Right lobe of liver (tissue), 6 donors: Measurements from ENCODE around the gene SUFU. TPM values are rescaled to one million over a fixed set of nuclear protein-coding genes. Genes with fewer than 3 reads are reported as not detected.

Source experiments
- ATAC-seq, 4 donors: fragments of 200-7000 bp; cut with Tn5 transposase; one replicate each; pipeline ENCODE4 v1.9.1; 2020; ENCODE audit warnings: mild to moderate bottlenecking in 4 of 4, moderate library complexity in 4 of 4
- DNase-seq, 3 donors: peaks; one replicate each; pipeline ENCODE4 v3.0.0-alpha.2; 2020
- H3K27ac ChIP-seq, 3 donors: fragments of 200-600 bp; one replicate each; pipeline ENCODE4 v1.8.0; 2022
- H3K27me3 ChIP-seq, 2 donors: fragments of 200-600 bp; one replicate each; pipeline ENCODE4 v1.8.0; 2022
- H3K36me3 ChIP-seq, 4 donors: fragments of 200-600 bp; sonication (generic) in 1 of 4; one replicate each; pipeline versions ENCODE4 v1.5.1 to v1.8.0; 2017 to 2022; ENCODE audit warnings: control low read depth in 1 of 4
- H3K4me1 ChIP-seq, 4 donors: fragments of 200-600 bp; sonication (generic) in 1 of 4; one replicate each; pipeline versions ENCODE4 v1.5.1 to v1.8.0; 2017 to 2022; ENCODE audit warnings: control low read depth in 1 of 4
- H3K4me3 ChIP-seq, 3 donors: fragments of 200-600 bp; one replicate each; pipeline ENCODE4 v1.8.0; 2022
- H3K9me3 ChIP-seq, 4 donors: fragments of 200-600 bp; sonication (generic) in 1 of 4; one replicate each; pipeline versions ENCODE4 v1.5.1 to v1.8.0; 2017 to 2022; ENCODE audit warnings: control low read depth in 1 of 4
- POLR2A ChIP-seq: fragments of 450-650 bp; IDR thresholded peaks from one replicate; pipeline ENCODE4 v1.6.1; 2017; ENCODE audit warnings: antibody characterized with exemption, mild to moderate bottlenecking
- WGBS: methylation state at CpG from one replicate; pipeline ENCODE4 v1.1.6; 2018; ENCODE audit warnings: low coverage, low lambda C conversion rate; ENCODE audit not compliant: insufficient coverage; ENCODE audit errors: missing lambda C conversion rate; 5-methylcytosine and 5-hydroxymethylcytosine counted together
- intact Hi-C, 2 donors: fragments of 100-400 bp; cut with DNase I; formaldehyde crosslinking; loops; one replicate each; pipeline versions ENCODE4 v1.11.2 to v1.14.1; 2022
- total RNA-seq, 6 experiments: library from RNA; depleted of rRNA in 2 of 6; stranded (reverse); fragments of >200 nt in 2 of 6; fragmentation: NEBNext Ultra II Directional in 3 of 6; extraction: Animal tissue kit (Norgen Biotek cat#: 25700) in 3 of 6; gene quantifications; one replicate each; pipeline versions ENCODE4 v1.1.0 to v1.2.4, GENCODE V29; 2016 to 2023
- TF ChIP-seq, protein P1 (sequence below), 4 donors: fragments of 200-600 bp in 3 of 4; fragments of 450-650 bp in 1 of 4; IDR thresholded peaks; one replicate each; pipeline versions ENCODE4 v1.5.1 to v1.8.0; 2016 to 2022; ENCODE audit warnings: antibody characterized with exemption in 4 of 4, mild to moderate bottlenecking in 2 of 4
- donor health status: DM: no; HTN: yes; CAD: no.
- donor health status: DM: no; HTN: no; CAD: no.
- donor health status: DM: no; HTN: no; CAD: no.
- donor health status: DM: no; HTN: yes; CAD: no.
- donor health status: DM: no; HTN: yes; CAD: no.

SUFU gene
- total RNA-seq, 6 experiments from 2014 or later = 4.2 to 6.2 (median 5.1) TPM

DNA sequence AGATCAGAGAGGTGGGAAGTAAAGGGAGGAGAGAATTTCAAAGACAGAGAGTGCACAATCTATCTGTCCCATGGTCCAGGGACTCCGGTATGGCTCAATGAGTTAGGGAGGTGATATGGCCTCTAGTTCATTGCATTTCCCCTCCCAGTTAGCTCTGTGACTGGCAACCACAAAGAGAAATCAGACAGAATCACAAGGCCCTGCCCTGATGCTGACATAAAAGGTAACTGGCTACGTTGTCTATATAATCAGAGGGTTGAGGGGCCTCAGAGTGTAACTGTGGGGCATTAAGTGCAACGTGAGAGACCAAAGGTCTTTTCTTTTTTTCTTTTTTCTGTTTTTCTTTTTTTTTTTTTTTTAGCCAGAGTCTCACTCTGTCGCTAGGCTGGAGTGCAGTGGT, 45.1 kb upstream of the SUFU start:
- no peaks in the 10 kb centered on the region for H3K36me3 ChIP-seq
- WGBS = 68% methylated on average over 2 of the region's 4 CpGs
- H3K4me3 ChIP-seq = no peak overlapping the region
- TF ChIP-seq, protein P1, sequence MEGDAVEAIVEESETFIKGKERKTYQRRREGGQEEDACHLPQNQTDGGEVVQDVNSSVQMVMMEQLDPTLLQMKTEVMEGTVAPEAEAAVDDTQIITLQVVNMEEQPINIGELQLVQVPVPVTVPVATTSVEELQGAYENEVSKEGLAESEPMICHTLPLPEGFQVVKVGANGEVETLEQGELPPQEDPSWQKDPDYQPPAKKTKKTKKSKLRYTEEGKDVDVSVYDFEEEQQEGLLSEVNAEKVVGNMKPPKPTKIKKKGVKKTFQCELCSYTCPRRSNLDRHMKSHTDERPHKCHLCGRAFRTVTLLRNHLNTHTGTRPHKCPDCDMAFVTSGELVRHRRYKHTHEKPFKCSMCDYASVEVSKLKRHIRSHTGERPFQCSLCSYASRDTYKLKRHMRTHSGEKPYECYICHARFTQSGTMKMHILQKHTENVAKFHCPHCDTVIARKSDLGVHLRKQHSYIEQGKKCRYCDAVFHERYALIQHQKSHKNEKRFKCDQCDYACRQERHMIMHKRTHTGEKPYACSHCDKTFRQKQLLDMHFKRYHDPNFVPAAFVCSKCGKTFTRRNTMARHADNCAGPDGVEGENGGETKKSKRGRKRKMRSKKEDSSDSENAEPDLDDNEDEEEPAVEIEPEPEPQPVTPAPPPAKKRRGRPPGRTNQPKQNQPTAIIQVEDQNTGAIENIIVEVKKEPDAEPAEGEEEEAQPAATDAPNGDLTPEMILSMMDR (IDR thresholded peaks at IDR 0.05) = no peak
- no peak for TF ChIP-seq POLR2A
- ATAC-seq (no peak), DNase-seq (no peak)
- H3K27ac ChIP-seq = no peak overlapping the region
- H3K4me1 ChIP-seq = peaks cover 0 to 14% (median 6%) of the 10 kb centered on the region in 4 donors
- no peaks in the 10 kb centered on the region for H3K9me3 ChIP-seq
- no peaks in the 10 kb centered on the region for H3K27me3 ChIP-seq
- intact Hi-C loops = no loop called here

DNA sequence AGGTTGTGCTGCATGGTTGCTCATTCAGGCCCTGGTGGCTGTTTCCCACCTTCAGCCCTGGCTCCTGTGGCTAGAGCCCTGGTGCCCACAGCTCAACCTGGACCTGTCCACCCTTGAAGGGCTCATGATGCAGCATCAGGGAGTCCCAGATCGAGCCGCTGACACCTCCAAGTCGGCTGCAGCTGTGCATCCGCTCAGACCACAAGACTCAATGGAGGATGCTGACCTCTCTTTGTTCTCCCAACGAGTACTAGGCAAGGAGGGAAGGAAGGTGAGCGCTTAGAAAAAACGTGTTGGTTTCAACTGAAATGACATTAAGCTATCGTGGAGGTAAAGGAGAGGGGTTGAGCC, 43.0 kb upstream of the SUFU start:
- H3K4me1 ChIP-seq = peaks cover 0 to 14% (median 6%) of the 10 kb centered on the region in 4 donors
- no peaks in the 10 kb centered on the region for H3K36me3 ChIP-seq
- peak overlapping the region; percentile 42 to 52 (median 49) for H3K4me3 ChIP-seq
- ATAC-seq = peak; percentile 3 to 13 (median 4)
- H3K9me3 ChIP-seq = no peaks in the 10 kb centered on the region
- no peaks in the 10 kb centered on the region for H3K27me3 ChIP-seq
- H3K27ac ChIP-seq = no peak overlapping the region
- no peak for DNase-seq
- intact Hi-C loops = no loop called here
- no peak for TF ChIP-seq POLR2A
- TF ChIP-seq, protein P1 (IDR thresholded peaks at IDR 0.05) = no peak
- WGBS = 14% methylated on average over 8 of the region's 8 CpGs

DNA sequence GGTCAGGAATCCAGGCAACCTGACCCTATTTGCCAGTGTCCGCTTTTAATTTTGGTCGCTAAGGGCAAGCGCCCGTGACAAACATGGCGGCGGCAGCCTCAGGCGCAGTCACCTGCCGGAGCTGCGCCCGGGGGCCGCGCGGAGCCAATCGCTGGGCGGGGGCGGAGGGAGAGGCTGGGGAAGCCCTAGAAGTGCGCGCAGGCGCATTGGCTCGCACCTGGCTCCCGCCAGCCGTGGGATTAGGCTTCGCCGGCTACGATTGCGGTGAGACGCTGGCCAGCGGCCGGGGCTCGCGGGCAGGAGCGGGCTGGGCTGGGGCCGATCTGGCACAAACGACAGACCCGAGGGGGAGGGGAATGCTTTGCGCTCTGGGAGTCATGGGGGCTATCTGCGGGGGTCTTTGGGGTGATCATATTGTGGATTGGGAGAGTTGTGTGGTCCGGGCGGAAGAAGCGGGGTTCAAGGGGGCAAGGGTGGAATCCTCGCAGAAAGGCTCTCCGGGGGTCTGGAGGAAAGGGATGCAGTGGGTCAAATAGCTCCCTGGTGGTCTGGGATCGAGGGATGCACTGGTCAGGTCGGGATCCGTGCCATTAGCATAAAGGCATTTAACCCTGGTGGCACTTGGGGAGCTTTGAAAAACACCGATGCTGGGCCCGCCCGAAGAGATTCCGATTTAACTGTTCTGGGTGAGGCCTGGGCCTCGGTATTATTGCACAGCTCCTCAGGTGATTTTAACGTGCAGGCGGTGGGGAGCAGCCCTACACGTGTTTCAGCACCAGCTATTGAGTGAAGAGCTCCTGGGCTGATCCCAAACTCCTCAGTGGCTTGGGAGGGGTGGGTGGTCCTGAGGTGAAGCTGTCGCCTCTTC, 42.4 kb upstream of the SUFU start:
- peaks cover 0 to 14% (median 6%) of the 10 kb centered on the region in 4 donors for H3K4me1 ChIP-seq
- H3K27me3 ChIP-seq = no peaks in the 10 kb centered on the region
- intact Hi-C loops = no loop called here
- no peak overlapping the region for H3K27ac ChIP-seq
- H3K4me3 ChIP-seq = peak overlapping the region; percentile 42 to 52 (median 49)
- H3K9me3 ChIP-seq = no peaks in the 10 kb centered on the region
- H3K36me3 ChIP-seq = no peaks in the 10 kb centered on the region
- DNase-seq = peak; percentile 97
- 2% methylated on average over 41 of the region's 54 CpGs for WGBS
- ATAC-seq = peak; percentile 93 to 96 (median 94)
- TF ChIP-seq, protein P1 (IDR thresholded peaks at IDR 0.05) = no peak
- TF ChIP-seq POLR2A = peak; percentile 63

DNA sequence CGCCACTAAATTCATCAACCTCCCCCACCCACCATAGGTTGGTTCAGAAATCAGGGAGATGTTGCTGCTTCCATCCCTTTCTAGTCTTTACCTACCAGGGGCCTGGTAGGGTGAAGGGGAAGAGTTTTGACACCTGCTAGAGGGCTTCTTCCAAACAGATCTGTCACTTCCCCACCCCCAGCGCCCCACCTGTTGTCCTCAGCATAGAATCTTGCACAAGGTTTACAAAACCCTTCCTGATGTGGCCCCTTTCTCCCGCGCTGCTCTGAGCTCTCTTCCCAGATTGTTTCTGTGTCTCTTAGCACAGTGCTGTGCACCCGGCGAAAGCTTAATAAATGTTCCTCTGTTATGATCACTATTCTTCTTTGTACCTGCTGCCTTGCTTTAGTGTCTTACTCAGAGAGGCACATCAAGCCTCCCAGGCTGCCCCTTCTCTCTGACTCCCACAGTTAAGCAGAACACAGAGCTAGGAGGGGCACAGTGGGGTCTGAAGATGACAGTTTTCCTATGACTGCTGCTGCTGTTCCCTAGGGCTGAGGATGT, 41.2 kb upstream of the SUFU start:
- WGBS = 37% methylated on average over 6 of the region's 6 CpGs

More for the DNA sequence above, 41.2 kb upstream of the SUFU start:
- DNase-seq (no peak), ATAC-seq (no peak)
- TF ChIP-seq POLR2A = no peak
- TF ChIP-seq, protein P1 (IDR thresholded peaks at IDR 0.05) = no peak
- Histone ChIP-seq H3K9me3 (no peaks in the 10 kb centered on the region), H3K27me3 (no peaks in the 10 kb centered on the region), H3K36me3 (no peaks in the 10 kb centered on the region), H3K4me1 (peaks cover 0 to 14% (median 6%) of the 10 kb centered on the region in 4 donors), H3K27ac (peak overlapping the region in 1 of 3 donors; percentile 40), H3K4me3 (peak overlapping the region in 2 of 3 donors; percentile 38 to 52)
- intact Hi-C loops = no loop called here
